ENCODE measurements around the gene POLR2J2. TPM values are rescaled to one million over a fixed set of nuclear protein-coding genes. Genes with fewer than 3 reads are reported as not detected.
A peak's percentile ranks its signal among the peaks of the same experiment; 100 is the strongest.
"Not testable (repeated sequence)": the region's sequence is repeated elsewhere in the genome, so short reads cannot be mapped to it uniquely, and the experiment has no call there.

Gene POLR2J2
- total and polyA plus RNA-seq, 10 of the 15 experiments (the other 5 are each of a cell fraction or from before 2014, with no cell fraction given): 0.80 to 16.3 (median 6.6) TPM

- CTCF ChIA-PET; ATAC-seq; H3K27me3 ChIP-seq (replicated peaks in 1 of 2; ENCODE audit: control insufficient read depth in 2 of 2, insufficient read depth in 2 of 2, low read length in 1 of 2); H3K4me3 ChIP-seq; H3K36me3 ChIP-seq (ENCODE audit: control insufficient read depth in 2 of 2, insufficient read depth in 2 of 2, low read length in 1 of 2); POLR2A ChIA-PET; H3K79me2 ChIP-seq (ENCODE audit: control insufficient read depth, insufficient read depth, low read length); H3K27ac ChIP-seq (ENCODE audit: control insufficient read depth, insufficient read depth); H3K9ac ChIP-seq (ENCODE audit: control insufficient read depth, insufficient read depth, low read length); FAIRE-seq; H3K4me1 ChIP-seq (ENCODE audit: control insufficient read depth, insufficient read depth, low read length); in situ Hi-C loops (cut with MboI); H2AFZ ChIP-seq (ENCODE audit: control insufficient read depth, low read depth, low read length); RAD21 ChIA-PET (ENCODE audit: unreplicated experiment); H3K4me2 ChIP-seq (ENCODE audit: control insufficient read depth, insufficient read depth); BruUV-seq (replicated peaks); DNase-seq (ENCODE audit: low read depth, low spot score); intact Hi-C loops (cut with micrococcal nuclease; ENCODE audit: unreplicated experiment); SMC1A ChIA-PET (ENCODE audit: uncharacterized antibody, unreplicated experiment); H4K20me1 ChIP-seq (ENCODE audit: control insufficient read depth, insufficient read depth); H3K9me3 ChIP-seq (replicated peaks; ENCODE audit: control insufficient read depth, insufficient read depth, low read length): not testable (repeated sequence)
- no CpG with 5 or more reads among the region's 9 CpGs for WGBS (ENCODE audit: insufficient coverage, insufficient replicate concordance, low lambda C conversion rate, missing lambda C conversion rate)
Measured at GRCh38 chr7:102673447-102674067, 2.1 kb upstream of the POLR2J2 start.

- FAIRE-seq; H3K4me1 ChIP-seq (ENCODE audit: control insufficient read depth, insufficient read depth, low read length); H3K79me2 ChIP-seq (ENCODE audit: control insufficient read depth, insufficient read depth, low read length); H3K27ac ChIP-seq (ENCODE audit: control insufficient read depth, insufficient read depth); H3K36me3 ChIP-seq (ENCODE audit: control insufficient read depth in 2 of 2, insufficient read depth in 2 of 2, low read length in 1 of 2); SMC1A ChIA-PET (ENCODE audit: uncharacterized antibody, unreplicated experiment); H2AFZ ChIP-seq (ENCODE audit: control insufficient read depth, low read depth, low read length); H3K27me3 ChIP-seq (replicated peaks in 1 of 2; ENCODE audit: control insufficient read depth in 2 of 2, insufficient read depth in 2 of 2, low read length in 1 of 2); H3K9me3 ChIP-seq (replicated peaks; ENCODE audit: control insufficient read depth, insufficient read depth, low read length); POLR2A ChIA-PET; H3K4me2 ChIP-seq (ENCODE audit: control insufficient read depth, insufficient read depth); intact Hi-C loops (cut with micrococcal nuclease; ENCODE audit: unreplicated experiment); BruUV-seq (replicated peaks); H4K20me1 ChIP-seq (ENCODE audit: control insufficient read depth, insufficient read depth); in situ Hi-C loops (cut with MboI); H3K9ac ChIP-seq (ENCODE audit: control insufficient read depth, insufficient read depth, low read length); CTCF ChIA-PET; DNase-seq (ENCODE audit: low read depth, low spot score); H3K4me3 ChIP-seq; RAD21 ChIA-PET (ENCODE audit: unreplicated experiment): not testable (repeated sequence)
- WGBS (ENCODE audit: insufficient coverage, insufficient replicate concordance, low lambda C conversion rate, missing lambda C conversion rate): no CpG with 5 or more reads among the region's 9 CpGs
- peak; percentile 49 for ATAC-seq
Measured at GRCh38 chr7:102671956-102672307, 469 bp upstream of the POLR2J2 start.

DNA sequence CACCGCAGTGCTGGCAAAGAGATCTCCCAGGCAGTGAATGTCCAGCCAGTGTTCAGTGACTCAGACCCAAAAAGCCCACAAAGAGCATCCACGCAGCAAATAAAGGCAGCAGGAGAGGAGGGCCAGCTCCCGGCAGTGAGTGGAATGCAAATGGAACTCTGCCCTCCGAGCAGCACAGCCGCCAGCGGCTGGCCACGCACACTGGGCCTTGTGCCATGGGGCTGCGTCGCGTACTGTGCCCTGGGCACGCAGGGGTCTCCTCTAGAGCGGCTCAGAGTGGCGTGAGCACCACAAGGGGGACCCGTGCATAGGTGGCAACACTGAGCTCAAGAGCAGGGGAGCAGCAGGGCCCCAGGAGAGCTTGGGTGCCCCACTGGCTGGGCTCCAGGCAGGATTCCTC lies 3.9 kb downstream of the POLR2J2 start:
- ATAC-seq; intact Hi-C loops (cut with micrococcal nuclease; ENCODE audit: unreplicated experiment); H3K27ac ChIP-seq (ENCODE audit: control insufficient read depth, insufficient read depth); H3K9ac ChIP-seq (ENCODE audit: control insufficient read depth, insufficient read depth, low read length); H3K27me3 ChIP-seq (replicated peaks in 1 of 2; ENCODE audit: control insufficient read depth in 2 of 2, insufficient read depth in 2 of 2, low read length in 1 of 2); POLR2A ChIA-PET; H3K4me2 ChIP-seq (ENCODE audit: control insufficient read depth, insufficient read depth); DNase-seq (ENCODE audit: low read depth, low spot score); BruUV-seq (replicated peaks); CTCF ChIA-PET; H3K79me2 ChIP-seq (ENCODE audit: control insufficient read depth, insufficient read depth, low read length); in situ Hi-C loops (cut with MboI); H3K4me3 ChIP-seq; H3K36me3 ChIP-seq (ENCODE audit: control insufficient read depth in 2 of 2, insufficient read depth in 2 of 2, low read length in 1 of 2); RAD21 ChIA-PET (ENCODE audit: unreplicated experiment); H4K20me1 ChIP-seq (ENCODE audit: control insufficient read depth, insufficient read depth); H2AFZ ChIP-seq (ENCODE audit: control insufficient read depth, low read depth, low read length); FAIRE-seq; H3K4me1 ChIP-seq (ENCODE audit: control insufficient read depth, insufficient read depth, low read length); H3K9me3 ChIP-seq (replicated peaks; ENCODE audit: control insufficient read depth, insufficient read depth, low read length); SMC1A ChIA-PET (ENCODE audit: uncharacterized antibody, unreplicated experiment): not testable (repeated sequence)
- WGBS (ENCODE audit: insufficient coverage, insufficient replicate concordance, low lambda C conversion rate, missing lambda C conversion rate): no CpG with 5 or more reads among the region's 14 CpGs

DNA sequence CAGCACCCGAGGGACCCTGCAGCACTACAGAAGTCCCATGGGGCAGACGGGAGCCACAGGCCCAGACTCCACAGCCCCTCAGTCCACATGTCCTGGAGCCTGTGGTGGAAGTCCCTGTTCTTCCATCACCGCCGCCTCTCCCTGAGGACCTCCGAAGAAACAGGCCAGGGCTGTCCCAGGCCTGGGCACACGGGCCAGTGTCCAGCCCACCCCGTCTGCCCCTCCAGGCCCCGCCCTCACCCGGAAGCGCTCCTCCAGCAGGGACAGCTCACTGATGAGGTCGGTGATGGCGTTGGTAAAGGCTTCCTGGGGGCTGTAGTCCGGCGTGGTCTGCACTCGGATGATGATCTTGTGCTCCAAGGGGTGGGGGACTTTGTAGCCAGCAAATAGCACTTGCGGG lies 4.6 kb downstream of the POLR2J2 start:
- intact Hi-C loops (cut with micrococcal nuclease; ENCODE audit: unreplicated experiment); H3K4me3 ChIP-seq; H3K27me3 ChIP-seq (replicated peaks in 1 of 2; ENCODE audit: control insufficient read depth in 2 of 2, insufficient read depth in 2 of 2, low read length in 1 of 2); DNase-seq (ENCODE audit: low read depth, low spot score); H4K20me1 ChIP-seq (ENCODE audit: control insufficient read depth, insufficient read depth); H3K27ac ChIP-seq (ENCODE audit: control insufficient read depth, insufficient read depth); RAD21 ChIA-PET (ENCODE audit: unreplicated experiment); CTCF ChIA-PET; BruUV-seq (replicated peaks); in situ Hi-C loops (cut with MboI); POLR2A ChIA-PET; H3K4me1 ChIP-seq (ENCODE audit: control insufficient read depth, insufficient read depth, low read length); H3K9ac ChIP-seq (ENCODE audit: control insufficient read depth, insufficient read depth, low read length); H3K36me3 ChIP-seq (ENCODE audit: control insufficient read depth in 2 of 2, insufficient read depth in 2 of 2, low read length in 1 of 2); ATAC-seq; H3K79me2 ChIP-seq (ENCODE audit: control insufficient read depth, insufficient read depth, low read length); FAIRE-seq; H3K4me2 ChIP-seq (ENCODE audit: control insufficient read depth, insufficient read depth); H3K9me3 ChIP-seq (replicated peaks; ENCODE audit: control insufficient read depth, insufficient read depth, low read length); SMC1A ChIA-PET (ENCODE audit: uncharacterized antibody, unreplicated experiment); H2AFZ ChIP-seq (ENCODE audit: control insufficient read depth, low read depth, low read length): not testable (repeated sequence)
- WGBS (ENCODE audit: insufficient coverage, insufficient replicate concordance, low lambda C conversion rate, missing lambda C conversion rate): no CpG with 5 or more reads among the region's 16 CpGs
